Posterior vena cava (tissue), 2 donors: Measurements from ENCODE around the gene DRC1. TPM values are rescaled to one million over a fixed set of nuclear protein-coding genes. Genes with fewer than 3 reads are reported as not detected.
"Not testable (repeated sequence)": the region's sequence is repeated elsewhere in the genome, so short reads cannot be mapped to it uniquely, and the experiment has no call there.

Experiments used
- DNase-seq: peaks from one replicate; pipeline ENCODE4 v3.0.0-alpha.2; 2020; ENCODE audit warnings: low spot score
- intact Hi-C, 2 donors: fragments of 100-400 bp; cut with DNase I; formaldehyde crosslinking; loops; one replicate each; pipeline versions ENCODE4 v1.14.1 to v1.14.2; 2022 to 2023
- long read RNA-seq, 2 donors: library from polyadenylated mRNA; unstranded; transcript quantifications; one replicate each; pipeline ENCODE4 v2.0.0, GENCODE V29; 2020 to 2021
- total RNA-seq, 2 donors: library from RNA; stranded (reverse); fragmentation: NEBNext Ultra II Directional; extraction: Animal tissue kit (Norgen Biotek cat#: 25700); gene quantifications; one replicate each; pipeline ENCODE4 v1.2.1, GENCODE V29; 2021
- donor health status: DM: yes; HTN: yes; CAD: no.
- donor health status: DM: yes; HTN: yes; CAD: no.

DRC1 gene
- total RNA-seq, result not detected
- long read RNA-seq, donor 1, result 0 reads
- long read RNA-seq, donor 2, result 0 reads

- intact Hi-C loops, result no loop called here
- DNase-seq, result peak; percentile 86
Measured at GRCh38 chr2:26401739-26402541, at the start of gene DRC1. Gene DRC1, plus strand, starts transcription at chr2:26401920. Its CDS starts 70 bp downstream, at chr2:26401990.

GRCh38 chr2:26352892-26353291 is 48.8 kb upstream of the DRC1 start:
- no peak for DNase-seq
- intact Hi-C loops, result no loop called here

- intact Hi-C loops, DNase-seq: not testable (repeated sequence)
Measured at GRCh38 chr2:26354469-26354868, 47.3 kb upstream of the DRC1 start.

GRCh38 chr2:26355038-26355995 is 46.4 kb upstream of the DRC1 start:
- intact Hi-C loops, result no loop called here
- DNase-seq, result no peak

- DNase-seq, result no peak
- intact Hi-C loops, result no loop called here
Measured at GRCh38 chr2:26356111-26356510, 45.6 kb upstream of the DRC1 start.

GRCh38 chr2:26356771-26357170 is 44.9 kb upstream of the DRC1 start:
- no peak for DNase-seq
- intact Hi-C loops, result no loop called here

- DNase-seq, result no peak
- intact Hi-C loops, result no loop called here
Measured at GRCh38 chr2:26359886-26360473, 41.7 kb upstream of the DRC1 start.

- DNase-seq, result no peak
- intact Hi-C loops, result no loop called here
Measured at GRCh38 chr2:26363323-26363722, 38.4 kb upstream of the DRC1 start.

GRCh38 chr2:26363958-26364357 is 37.8 kb upstream of the DRC1 start:
- intact Hi-C loops, result no loop called here
- no peak for DNase-seq

GRCh38 chr2:26364669-26365068 is 37.1 kb upstream of the DRC1 start:
- intact Hi-C loops, result no loop called here
- DNase-seq, result no peak

GRCh38 chr2:26366957-26367356 is 34.8 kb upstream of the DRC1 start:
- intact Hi-C loops, result no loop called here
- no peak for DNase-seq

GRCh38 chr2:26369664-26370063 is 32.1 kb upstream of the DRC1 start:
- DNase-seq, intact Hi-C loops: not testable (repeated sequence)

GRCh38 chr2:26370909-26371308 is 30.8 kb upstream of the DRC1 start:
- intact Hi-C loops, DNase-seq: not testable (repeated sequence)

- intact Hi-C loops, result no loop called here
- no peak for DNase-seq
Measured at GRCh38 chr2:26376799-26377198, 24.9 kb upstream of the DRC1 start.

- intact Hi-C loops, result no loop called here
Measured at GRCh38 chr2:26380281-26380680, 21.4 kb upstream of the DRC1 start.

GRCh38 chr2:26382564-26382963 is 19.2 kb upstream of the DRC1 start:
- DNase-seq, result no peak
- intact Hi-C loops, result no loop called here

More at GRCh38 chr2:26380281-26380680, 21.4 kb upstream of the DRC1 start:
- no peak for DNase-seq

GRCh38 chr2:26384183-26384582 is 17.5 kb upstream of the DRC1 start:
- intact Hi-C loops, result no loop called here

GRCh38 chr2:26384597-26384996 is 17.1 kb upstream of the DRC1 start:
- no peak for DNase-seq
- intact Hi-C loops, result no loop called here

More at GRCh38 chr2:26384183-26384582, 17.5 kb upstream of the DRC1 start:
- DNase-seq, result no peak

GRCh38 chr2:26387189-26387588 is 14.5 kb upstream of the DRC1 start:
- DNase-seq, result no peak
- intact Hi-C loops, result no loop called here

GRCh38 chr2:26394694-26395093 is 7.0 kb upstream of the DRC1 start:
- DNase-seq, result no peak
- intact Hi-C loops, result no loop called here
